Muscle layer of duodenum (tissue), 2 donors: Measurements from ENCODE around the gene RAMP2.
A peak's percentile ranks its signal among the peaks of the same experiment; 100 is the strongest.

Source experiments
- H3K27ac ChIP-seq: one replicate; pipeline ENCODE4 v1.7.0; 2013; ENCODE audit warnings: mild to moderate bottlenecking, low read length
- H3K27me3 ChIP-seq: one replicate; pipeline ENCODE4 v1.7.0; 2013; ENCODE audit warnings: low read depth, mild to moderate bottlenecking, control low read depth, low read length
- H3K36me3 ChIP-seq, 2 donors: one replicate each; pipeline ENCODE4 v1.7.0; 2013; ENCODE audit warnings: low read length in 2 of 2, control low read depth in 1 of 2, mild to moderate bottlenecking in 1 of 2; ENCODE audit not compliant: insufficient read depth in 2 of 2, control insufficient read depth in 1 of 2
- H3K4me1 ChIP-seq, 2 donors: one replicate each; pipeline ENCODE4 v1.7.0; 2013; ENCODE audit warnings: low read length in 2 of 2, mild to moderate bottlenecking in 2 of 2, control low read depth in 1 of 2, moderate library complexity in 1 of 2; ENCODE audit not compliant: insufficient read depth in 2 of 2, control insufficient read depth in 1 of 2
- H3K4me3 ChIP-seq, 2 donors: one replicate each; pipeline ENCODE4 v1.7.0; 2013; ENCODE audit warnings: low read length in 2 of 2, low read depth in 1 of 2, mild to moderate bottlenecking in 1 of 2
- H3K9me3 ChIP-seq, 2 donors: one replicate each; pipeline ENCODE4 v1.7.0; 2013; ENCODE audit warnings: low read length in 2 of 2, control low read depth in 1 of 2, mild to moderate bottlenecking in 1 of 2; ENCODE audit not compliant: control insufficient read depth in 1 of 2
- donor health status: healthy.

The RAMP2 gene

GRCh38 chr17:42797067-42798007 is 36.3 kb downstream of the RAMP2 start:
- peak overlapping the region; percentile 93 for H3K27ac ChIP-seq
- H3K4me3 ChIP-seq, result peak overlapping the region; percentile 91 to 93

GRCh38 chr17:42798011-42798382 is 37.0 kb downstream of the RAMP2 start:
- Histone ChIP-seq H3K36me3 (peaks cover 0 to 8% of the 10 kb centered on the region in 2 donors), H3K4me1 (peaks cover 4 to 14% of the 10 kb centered on the region in 2 donors), H3K4me3 (peak overlapping the region; percentile 91 to 93), H3K27me3 (no peaks in the 10 kb centered on the region), H3K9me3 (no peaks in the 10 kb centered on the region), H3K27ac (peak overlapping the region; percentile 93)

More at GRCh38 chr17:42797067-42798007, 36.3 kb downstream of the RAMP2 start:
- Histone ChIP-seq H3K27me3 (no peaks in the 10 kb centered on the region), H3K4me1 (peaks cover 4 to 14% of the 10 kb centered on the region in 2 donors), H3K9me3 (no peaks in the 10 kb centered on the region), H3K36me3 (peaks cover 0 to 8% of the 10 kb centered on the region in 2 donors)

GRCh38 chr17:42798383-42799380 is 37.7 kb downstream of the RAMP2 start, which contains the start of the genes CNTD1 and COA3:
Gene CNTD1 (plus strand): TSS chr17:42798861. CDS start chr17:42799068, 207 bp downstream.
Gene COA3 (minus strand): TSS chr17:42798704. CDS start chr17:42798681, 23 bp downstream.
- H3K36me3 ChIP-seq, result peaks cover 0 to 8% of the 10 kb centered on the region in 2 donors
- no peaks in the 10 kb centered on the region for H3K27me3 ChIP-seq
- H3K4me3 ChIP-seq, result peak within 1 kb of the TSS; percentile 91 to 93
- no peaks in the 10 kb centered on the region for H3K9me3 ChIP-seq
- peaks cover 4 to 14% of the 10 kb centered on the region in 2 donors for H3K4me1 ChIP-seq
- H3K27ac ChIP-seq, result peak within 1 kb of the TSS; percentile 93

- Histone ChIP-seq H3K9me3 (no peaks in the 10 kb centered on the region), H3K4me3 (no peak overlapping the region), H3K27ac (no peak overlapping the region), H3K4me1 (peaks cover 4 to 20% of the 10 kb centered on the region in 2 donors), H3K36me3 (no peaks in the 10 kb centered on the region), H3K27me3 (no peaks in the 10 kb centered on the region)
These were observed 42.3 kb downstream of the RAMP2 start for GRCh38 chr17:42803074-42803883.

- H3K4me1 ChIP-seq, result peaks cover 0 to 30% of the 10 kb centered on the region in 2 donors
- H3K27ac ChIP-seq, result peak overlapping the region; percentile 72
- no peak overlapping the region for H3K4me3 ChIP-seq
- H3K9me3 ChIP-seq, result no peaks in the 10 kb centered on the region
- no peaks in the 10 kb centered on the region for H3K36me3 ChIP-seq
- no peaks in the 10 kb centered on the region for H3K27me3 ChIP-seq
These were observed 43.9 kb downstream of the RAMP2 start for GRCh38 chr17:42804918-42805367.

GRCh38 chr17:42806249-42806648 is 45.2 kb downstream of the RAMP2 start:
- H3K4me1 ChIP-seq, result peaks cover 0 to 30% of the 10 kb centered on the region in 2 donors
- H3K27me3 ChIP-seq, result no peaks in the 10 kb centered on the region
- no peaks in the 10 kb centered on the region for H3K9me3 ChIP-seq
- no peak overlapping the region for H3K27ac ChIP-seq
- no peak overlapping the region for H3K4me3 ChIP-seq
- H3K36me3 ChIP-seq, result peaks cover 8 to 9% of the 10 kb centered on the region in 2 donors

GRCh38 chr17:42809250-42809649 is 48.2 kb downstream of the RAMP2 start:
- Histone ChIP-seq H3K4me1 (peaks cover 2 to 32% of the 10 kb centered on the region in 2 donors), H3K4me3 (no peak overlapping the region), H3K27me3 (no peaks in the 10 kb centered on the region), H3K27ac (no peak overlapping the region), H3K9me3 (no peaks in the 10 kb centered on the region), H3K36me3 (peaks cover 18 to 24% of the 10 kb centered on the region in 2 donors)
